K562 (cell line): Measurements from ENCODE around the gene PRDM10. TPM values are rescaled to one million over a fixed set of nuclear protein-coding genes. Genes with fewer than 3 reads are reported as not detected.

Source experiments
- ATAC-seq: fragments of 200-7000 bp; cut with Tn5 transposase; 3 replicates; pipeline ENCODE4 v1.9.1; 2020; ENCODE audit warnings: moderate library complexity
- BruUV-seq: library from RNA; stranded (reverse); fragments of 400-500 nt; replicated peaks from 2 replicates; lab custom pipeline; 2021; lab: Mats Ljungman, UMichigan
- CTCF ChIA-PET: fragments of 300-600 bp; formaldehyde crosslinking; extraction: SDS; loops from one replicate; lab custom pipeline; 2021; ENCODE audit warnings: low intra/inter-chr PET ratio; lab: Yijun Ruan, JAX
- POLR2A ChIA-PET: fragments of 300-600, 350-650 bp; sonication (Branson Sonifier 250); formaldehyde crosslinking; extraction: SDS; loops from one replicate; lab custom pipeline; 2021; ENCODE audit warnings: antibody characterized with exemption, inconsistent platforms; lab: Yijun Ruan, JAX
- DNase-seq, 4 experiments: peaks; one replicate each; pipeline versions ENCODE4 v3.0.0 to v3.0.0-alpha.2; 2011 to 2018; ENCODE audit warnings: low spot score in 3 of 4, mixed read lengths in 3 of 4; ENCODE audit errors: extremely low read depth in 1 of 4
- FAIRE-seq: peaks from 2 replicates; lab custom pipeline; 2011; peaks lifted over from hg19 to GRCh38; lab: Jason Lieb, UNC
- H2AFZ ChIP-seq: 2 replicates; pipeline ENCODE4 v1.6.0; 2011; ENCODE audit warnings: low read depth, low read length, control low read depth, inconsistent platforms
- H3K27ac ChIP-seq: fragments of 200-600 bp; 3 replicates; pipeline ENCODE4 v1.8.0; 2011; ENCODE audit warnings: low read depth, mild to moderate bottlenecking, control low read depth, inconsistent platforms, low read length, moderate library complexity, mixed read lengths; ENCODE audit errors: extremely low read depth
- H3K27me3 ChIP-seq, 2 experiments: fragments of 300-600 bp in 1 of 2; 2 replicates in 1 of 2; 3 replicates in 1 of 2; pipeline versions ENCODE4 v1.6.0 to v1.8.0; 2011; ENCODE audit warnings: inconsistent platforms in 2 of 2, low read length in 2 of 2, mild to moderate bottlenecking in 1 of 2, mixed read lengths in 1 of 2, moderate library complexity in 1 of 2; ENCODE audit not compliant: control insufficient read depth in 2 of 2, insufficient read depth in 2 of 2
- H3K36me3 ChIP-seq: fragments of 300-600 bp; 3 replicates; pipeline ENCODE4 v1.8.0; 2011; ENCODE audit warnings: mild to moderate bottlenecking, low read length, inconsistent platforms; ENCODE audit not compliant: control insufficient read depth, insufficient read depth
- H3K4me1 ChIP-seq, 2 experiments: fragments of 200-600 bp in 1 of 2; replicated peaks in 1 of 2; 2 replicates in 1 of 2; 3 replicates in 1 of 2; pipeline versions ENCODE4 v1.5.1 to v1.8.0; 2011; ENCODE audit warnings: inconsistent platforms in 2 of 2, low read length in 2 of 2, mild to moderate bottlenecking in 1 of 2, mixed read lengths in 1 of 2, moderate library complexity in 1 of 2; ENCODE audit not compliant: control insufficient read depth in 2 of 2, insufficient read depth in 2 of 2
- H3K4me2 ChIP-seq: 2 replicates; pipeline ENCODE4 v1.6.1; 2011; ENCODE audit warnings: low read length, control low read depth, inconsistent platforms, mixed read lengths; ENCODE audit not compliant: insufficient read depth
- H3K4me3 ChIP-seq: fragments of 200-600 bp; sonication (generic), shearing (Covaris generic); 2 replicates; pipeline ENCODE4 v1.5.1; 2016; ENCODE audit warnings: control low read depth, inconsistent platforms
- H3K79me2 ChIP-seq: fragments of 200-600 bp; 3 replicates; pipeline ENCODE4 v1.8.0; 2011; ENCODE audit warnings: low read length, inconsistent platforms; ENCODE audit not compliant: control insufficient read depth, insufficient read depth
- H3K9ac ChIP-seq, 2 experiments: 2 replicates each; pipeline versions ENCODE4 v1.6.0 to v1.6.1; 2011; ENCODE audit warnings: low read depth in 2 of 2, low read length in 2 of 2, control low read depth in 1 of 2, inconsistent platforms in 1 of 2, mild to moderate bottlenecking in 1 of 2, mixed read lengths in 1 of 2; ENCODE audit not compliant: insufficient read depth in 1 of 2
- H3K9me1 ChIP-seq: one replicate; pipeline ENCODE4 v1.6.0; 2011; ENCODE audit warnings: inconsistent platforms, mild to moderate bottlenecking, low read length, moderate library complexity; ENCODE audit not compliant: control insufficient read depth, insufficient read depth
- H3K9me3 ChIP-seq: replicated peaks from 2 replicates; pipeline ENCODE4 v1.5.1; 2011; ENCODE audit warnings: low read depth, low read length, inconsistent platforms; ENCODE audit not compliant: control insufficient read depth, insufficient read depth
- H4K20me1 ChIP-seq: replicated peaks from 2 replicates; pipeline ENCODE4 v1.6.1; 2011; ENCODE audit warnings: low read length, inconsistent platforms, mixed read lengths; ENCODE audit not compliant: control insufficient read depth, insufficient read depth
- ELK3 ChIP-seq: fragments of 450-650 bp; formaldehyde crosslinking; IDR thresholded peaks from 2 replicates; pipeline ENCODE4 v1.4.0; 2020; ENCODE audit warnings: mild to moderate bottlenecking
- ETV6 ChIP-seq, 3 experiments: fragments of 150-350 bp in 1 of 3; sonication (generic) in 1 of 3; formaldehyde crosslinking in 1 of 3; IDR thresholded peaks; 2 replicates each; pipeline versions ENCODE4 v1.6.1 to v1.8.0; 2014 to 2022; ENCODE audit warnings: borderline replicate concordance in 2 of 3, low read depth in 2 of 3, antibody characterized with exemption in 1 of 3, low read length in 1 of 3, mild to moderate bottlenecking in 1 of 3, missing genetic modification reagents in 1 of 3
- FOXA1 ChIP-seq: fragments of 450-650 bp; IDR thresholded peaks from 2 replicates; pipeline ENCODE4 v1.6.1; 2016; ENCODE audit warnings: mild to moderate bottlenecking, borderline replicate concordance
- GTF2F1 ChIP-seq: IDR thresholded peaks from 2 replicates; pipeline ENCODE4 v1.6.1; 2011; ENCODE audit warnings: low read depth, low read length, improper control_type of control experiment
- MAZ ChIP-seq, 2 experiments: fragments of 450-650 bp in 1 of 2; sonication (generic) in 1 of 2; formaldehyde crosslinking; IDR thresholded peaks in 1 of 2; conservative IDR thresholded peaks in 1 of 2; 2 replicates each; pipeline versions ENCODE4 v1.4.0 to v1.5.0; 2020; ENCODE audit warnings: mild to moderate bottlenecking in 1 of 2, missing genetic modification reagents in 1 of 2
- MYC ChIP-seq, 2 experiments: fragments of 250-450 bp in 1 of 2; sonication (Bioruptor Pico) in 1 of 2; IDR thresholded peaks; 2 replicates each; pipeline versions ENCODE4 v1.5.1 to v1.6.1; 2012 to 2021; ENCODE audit warnings: low read depth in 2 of 2, borderline replicate concordance in 1 of 2, improper control_type of control experiment in 1 of 2, low read length in 1 of 2, mild to moderate bottlenecking in 1 of 2, moderate library complexity in 1 of 2
- TEAD2 ChIP-seq: fragments of 450-650 bp; IDR thresholded peaks from 2 replicates; pipeline ENCODE4 v1.6.1; 2016; ENCODE audit warnings: missing genetic modification characterization, control low read depth, missing compliant biosample characterization
- ZFP36 ChIP-seq: fragments of 150-350 bp; IDR thresholded peaks from 2 replicates; pipeline ENCODE4 v1.6.1; 2018; ENCODE audit warnings: low read length, low read depth; ENCODE audit not compliant: partially characterized antibody
- WGBS: fragments of 100-300 bp; shearing (Covaris generic); methylation state at CpG from one replicate; pipeline ENCODE4 v1.1.6; 2016; ENCODE audit warnings: low coverage, mixed read lengths; ENCODE audit not compliant: insufficient coverage; ENCODE audit errors: missing lambda C conversion rate; 5-methylcytosine and 5-hydroxymethylcytosine counted together
- in situ Hi-C: fragments of 300-500 bp; cut with MboI; formaldehyde crosslinking; loops from 4 replicates; pipeline ENCODE4 v1.15.0; 2018; ENCODE audit warnings: inconsistent platforms, mixed read lengths
- intact Hi-C: fragments of 100-400 bp; cut with micrococcal nuclease; formaldehyde crosslinking; loops from 2 replicates; pipeline ENCODE4 v1.14.2; 2022
- polyA plus RNA-seq, 8 experiments: library from polyadenylated mRNA; depleted of rRNA in 4 of 8; stranded (reverse) in 5 of 8; unstranded in 3 of 8; fragments of >200 nt; fragmentation: Nextera tagmentation in 2 of 8; fragmentation: Illumina TruSeq in 1 of 8; extraction: Ambion mirVana in 2 of 8; extraction: Trizol in 1 of 8; gene quantifications; 2 replicates each; pipeline versions ENCODE4 v1.2.1 to v1.2.3, GENCODE V29; 2011 to 2014; ENCODE audit warnings: inconsistent platforms in 1 of 8, missing spikeins in 1 of 8
- total RNA-seq, 7 experiments: library from RNA; depleted of rRNA in 6 of 7; stranded (reverse); fragments of >200 nt in 6 of 7; fragmentation: Illumina TruSeq in 2 of 7; extraction: Trizol in 2 of 7; gene quantifications; 2 replicates each; pipeline versions ENCODE4 v1.2.1 to v1.2.3, GENCODE V29; 2011 to 2021; ENCODE audit warnings: low replicate concordance in 1 of 7
- TF ChIP-seq, protein P1 (sequence below), 2 experiments: fragments of 450-650 bp; IDR thresholded peaks; 2 replicates each; pipeline ENCODE4 v1.6.1; 2016
- TF ChIP-seq, protein P2 (sequence below): IDR thresholded peaks from 2 replicates; pipeline ENCODE4 v1.6.1; 2012; ENCODE audit warnings: low read depth, low read length, improper control_type of control experiment, borderline replicate concordance
- TF ChIP-seq, protein P3 (sequence below): fragments of 450-650 bp; IDR thresholded peaks from 2 replicates; pipeline ENCODE4 v1.6.1; 2017; ENCODE audit warnings: antibody characterized with exemption, mild to moderate bottlenecking

PRDM10 gene
- total and polyA plus RNA-seq, 9 of the 15 experiments (the other 6 are each of a cell fraction or from before 2014, with no cell fraction given), result 0.89 to 9.3 (median 4.5) TPM

- H3K9ac ChIP-seq, result no peak overlapping the region
- H3K27me3 ChIP-seq, result 0 out of 5 replicates have a peak, but pooled peaks cover 0 to 8% of the 10 kb centered on the region in 2 experiments
- in situ Hi-C loops (no loop called here), intact Hi-C loops (no loop called here)
- H3K9me1 ChIP-seq, result no peaks in the 10 kb centered on the region
- H3K4me3 ChIP-seq, result no peak overlapping the region
- DNase-seq, result no peak
- no peaks in the 10 kb centered on the region for H4K20me1 ChIP-seq
- H3K27ac ChIP-seq, result no peak overlapping the region
- CTCF ChIA-PET, result no interaction called here
- H3K4me1 ChIP-seq, result peaks cover 12% of the 10 kb centered on the region in 2 experiments; a peak in 4 of 5 replicates
- POLR2A ChIA-PET, result no interaction called here
- no peak overlapping the region for H3K4me2 ChIP-seq
- no peak overlapping the region for H2AFZ ChIP-seq
- no TSS peak for BruUV-seq
- 82% methylated on average over 39 of the region's 49 CpGs for WGBS
- H3K36me3 ChIP-seq, result no peaks in the 10 kb centered on the region
- no peak for ATAC-seq
- H3K79me2 ChIP-seq, result no peaks in the 10 kb centered on the region
- FAIRE-seq, result no peak
- no peaks in the 10 kb centered on the region for H3K9me3 ChIP-seq
- TF ChIP-seq TEAD2 (no peak), ELK3 (no peak), FOXA1 (no peak), GTF2F1 (no peak), MAZ (CRISPR knock-in tag; conservative IDR thresholded peaks at IDR 0.05 in 1 of 2, IDR thresholded peaks at IDR 0.05 in 1 of 2) (no peak), MYC (IDR thresholded peaks at IDR 0.05; ENCODE audit: low read depth, low read length) (no peak), MYC (CRISPR knock-in tag; IDR thresholded peaks at IDR 0.05; ENCODE audit: borderline replicate concordance, low read depth) (no peak), ETV6 (IDR thresholded peaks at IDR 0.05; ENCODE audit: borderline replicate concordance in 1 of 2, low read depth in 2 of 2, low read length in 1 of 2) (no peak), ETV6 (CRISPR knock-in tag; IDR thresholded peaks at IDR 0.05; ENCODE audit: borderline replicate concordance) (no peak), ZFP36 (no peak)
- TF ChIP-seq, protein P1, sequence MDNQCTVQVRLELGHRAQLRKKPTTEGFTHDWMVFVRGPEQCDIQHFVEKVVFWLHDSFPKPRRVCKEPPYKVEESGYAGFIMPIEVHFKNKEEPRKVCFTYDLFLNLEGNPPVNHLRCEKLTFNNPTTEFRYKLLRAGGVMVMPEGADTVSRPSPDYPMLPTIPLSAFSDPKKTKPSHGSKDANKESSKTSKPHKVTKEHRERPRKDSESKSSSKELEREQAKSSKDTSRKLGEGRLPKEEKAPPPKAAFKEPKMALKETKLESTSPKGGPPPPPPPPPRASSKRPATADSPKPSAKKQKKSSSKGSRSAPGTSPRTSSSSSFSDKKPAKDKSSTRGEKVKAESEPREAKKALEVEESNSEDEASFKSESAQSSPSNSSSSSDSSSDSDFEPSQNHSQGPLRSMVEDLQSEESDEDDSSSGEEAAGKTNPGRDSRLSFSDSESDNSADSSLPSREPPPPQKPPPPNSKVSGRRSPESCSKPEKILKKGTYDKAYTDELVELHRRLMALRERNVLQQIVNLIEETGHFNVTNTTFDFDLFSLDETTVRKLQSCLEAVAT (IDR thresholded peaks at IDR 0.05), result no peak
- TF ChIP-seq, protein P2, sequence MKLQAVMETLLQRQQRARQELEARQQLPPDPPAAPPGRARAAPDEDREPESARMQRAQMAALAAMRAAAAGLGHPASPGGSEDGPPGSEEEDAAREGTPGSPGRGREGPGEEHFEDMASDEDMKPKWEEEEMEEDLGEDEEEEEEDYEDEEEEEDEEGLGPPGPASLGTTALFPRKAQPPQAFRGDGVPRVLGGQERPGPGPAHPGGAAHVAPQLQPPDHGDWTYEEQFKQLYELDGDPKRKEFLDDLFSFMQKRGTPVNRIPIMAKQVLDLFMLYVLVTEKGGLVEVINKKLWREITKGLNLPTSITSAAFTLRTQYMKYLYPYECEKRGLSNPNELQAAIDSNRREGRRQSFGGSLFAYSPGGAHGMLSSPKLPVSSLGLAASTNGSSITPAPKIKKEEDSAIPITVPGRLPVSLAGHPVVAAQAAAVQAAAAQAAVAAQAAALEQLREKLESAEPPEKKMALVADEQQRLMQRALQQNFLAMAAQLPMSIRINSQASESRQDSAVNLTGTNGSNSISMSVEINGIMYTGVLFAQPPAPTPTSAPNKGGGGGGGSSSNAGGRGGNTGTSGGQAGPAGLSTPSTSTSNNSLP, result no peak
- TF ChIP-seq, protein P3, sequence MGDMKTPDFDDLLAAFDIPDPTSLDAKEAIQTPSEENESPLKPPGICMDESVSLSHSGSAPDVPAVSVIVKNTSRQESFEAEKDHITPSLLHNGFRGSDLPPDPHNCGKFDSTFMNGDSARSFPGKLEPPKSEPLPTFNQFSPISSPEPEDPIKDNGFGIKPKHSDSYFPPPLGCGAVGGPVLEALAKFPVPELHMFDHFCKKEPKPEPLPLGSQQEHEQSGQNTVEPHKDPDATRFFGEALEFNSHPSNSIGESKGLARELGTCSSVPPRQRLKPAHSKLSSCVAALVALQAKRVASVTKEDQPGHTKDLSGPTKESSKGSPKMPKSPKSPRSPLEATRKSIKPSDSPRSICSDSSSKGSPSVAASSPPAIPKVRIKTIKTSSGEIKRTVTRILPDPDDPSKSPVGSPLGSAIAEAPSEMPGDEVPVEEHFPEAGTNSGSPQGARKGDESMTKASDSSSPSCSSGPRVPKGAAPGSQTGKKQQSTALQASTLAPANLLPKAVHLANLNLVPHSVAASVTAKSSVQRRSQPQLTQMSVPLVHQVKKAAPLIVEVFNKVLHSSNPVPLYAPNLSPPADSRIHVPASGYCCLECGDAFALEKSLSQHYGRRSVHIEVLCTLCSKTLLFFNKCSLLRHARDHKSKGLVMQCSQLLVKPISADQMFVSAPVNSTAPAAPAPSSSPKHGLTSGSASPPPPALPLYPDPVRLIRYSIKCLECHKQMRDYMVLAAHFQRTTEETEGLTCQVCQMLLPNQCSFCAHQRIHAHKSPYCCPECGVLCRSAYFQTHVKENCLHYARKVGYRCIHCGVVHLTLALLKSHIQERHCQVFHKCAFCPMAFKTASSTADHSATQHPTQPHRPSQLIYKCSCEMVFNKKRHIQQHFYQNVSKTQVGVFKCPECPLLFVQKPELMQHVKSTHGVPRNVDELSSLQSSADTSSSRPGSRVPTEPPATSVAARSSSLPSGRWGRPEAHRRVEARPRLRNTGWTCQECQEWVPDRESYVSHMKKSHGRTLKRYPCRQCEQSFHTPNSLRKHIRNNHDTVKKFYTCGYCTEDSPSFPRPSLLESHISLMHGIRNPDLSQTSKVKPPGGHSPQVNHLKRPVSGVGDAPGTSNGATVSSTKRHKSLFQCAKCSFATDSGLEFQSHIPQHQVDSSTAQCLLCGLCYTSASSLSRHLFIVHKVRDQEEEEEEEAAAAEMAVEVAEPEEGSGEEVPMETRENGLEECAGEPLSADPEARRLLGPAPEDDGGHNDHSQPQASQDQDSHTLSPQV, result no peak
Measured at GRCh38 chr11:130040281-130040940, 37.8 kb upstream of the PRDM10 start.
